SK-N-SH treated with all-trans-retinoic acid at 6 μM for 48 hours (cell line): ENCODE results near the gene QRSL1.

ENCODE experiments used
- BACH2 ChIP-seq: fragments of 250-450 bp; sonication (Bioruptor Pico); IDR thresholded peaks from 2 replicates; pipeline ENCODE4 v1.9.0; 2021; ENCODE audit warnings: mild to moderate bottlenecking, borderline replicate concordance
- CSDC2 ChIP-seq: fragments of 250-450 bp; sonication (Bioruptor Pico); IDR thresholded peaks from 2 replicates; pipeline ENCODE4 v1.5.0; 2020; ENCODE audit warnings: mild to moderate bottlenecking, moderate library complexity
- ESRRG ChIP-seq: fragments of 250-450 bp; sonication (Bioruptor Pico); IDR thresholded peaks from 2 replicates; pipeline ENCODE4 v1.6.1; 2021; ENCODE audit warnings: mild to moderate bottlenecking
- GLIS3 ChIP-seq: fragments of 250-450 bp; sonication (Bioruptor Pico); IDR thresholded peaks from 2 replicates; pipeline ENCODE4 v1.5.0; 2020; ENCODE audit warnings: mild to moderate bottlenecking, moderate library complexity
- PATZ1 ChIP-seq: fragments of 250-450 bp; sonication (Bioruptor Pico); IDR thresholded peaks from 2 replicates; pipeline ENCODE4 v1.8.0; 2020; ENCODE audit warnings: mild to moderate bottlenecking, moderate library complexity, borderline replicate concordance
- PPARA ChIP-seq: fragments of 250-450 bp; sonication (Bioruptor Pico); IDR thresholded peaks from 2 replicates; pipeline ENCODE4 v1.5.0; 2020; ENCODE audit warnings: mild to moderate bottlenecking, borderline replicate concordance
- RARB ChIP-seq: fragments of 250-450 bp; sonication (Bioruptor Pico); IDR thresholded peaks from 2 replicates; pipeline ENCODE4 v1.8.0; 2021; ENCODE audit warnings: mild to moderate bottlenecking, moderate library complexity
- TOX ChIP-seq: fragments of 250-450 bp; sonication (Bioruptor Pico); IDR thresholded peaks from 2 replicates; pipeline ENCODE4 v1.8.0; 2021; ENCODE audit warnings: mild to moderate bottlenecking, moderate library complexity, borderline replicate concordance
- ZC3H10 ChIP-seq: fragments of 250-450 bp; sonication (Bioruptor Pico); IDR thresholded peaks from 2 replicates; pipeline ENCODE4 v1.5.1; 2021; ENCODE audit warnings: mild to moderate bottlenecking, moderate library complexity
- ZFP3 ChIP-seq: fragments of 250-450 bp; sonication (Bioruptor Pico); IDR thresholded peaks from 2 replicates; pipeline ENCODE4 v1.5.0; 2020; ENCODE audit warnings: mild to moderate bottlenecking, moderate library complexity
- ZNF565 ChIP-seq: fragments of 450-650 bp; formaldehyde crosslinking; conservative IDR thresholded peaks from 2 replicates; pipeline ENCODE4 v1.5.0; 2020; ENCODE audit warnings: low read depth, mild to moderate bottlenecking, moderate library complexity
- ZNF70 ChIP-seq: fragments of 450-650 bp; formaldehyde crosslinking; IDR thresholded peaks from 2 replicates; pipeline ENCODE4 v1.5.0; 2020; ENCODE audit warnings: mild to moderate bottlenecking, moderate library complexity
- TF ChIP-seq, protein P1 (sequence below): fragments of 250-450 bp; sonication (Bioruptor Pico); IDR thresholded peaks from 2 replicates; pipeline ENCODE4 v1.5.1; 2020; ENCODE audit warnings: low read depth, mild to moderate bottlenecking, moderate library complexity

- TF ChIP-seq PATZ1 (CRISPR knock-in tag) (no peak), TOX (CRISPR knock-in tag) (no peak), PPARA (CRISPR knock-in tag) (no peak), ESRRG (CRISPR knock-in tag) (no peak), ZNF70 (CRISPR knock-in tag) (no peak), CSDC2 (CRISPR knock-in tag) (no peak), RARB (CRISPR knock-in tag) (no peak), ZFP3 (no peak), ZC3H10 (CRISPR knock-in tag) (no peak), BACH2 (no peak), ZNF565 (CRISPR knock-in tag) (no peak), GLIS3 (CRISPR knock-in tag) (no peak)
- TF ChIP-seq, protein P1, sequence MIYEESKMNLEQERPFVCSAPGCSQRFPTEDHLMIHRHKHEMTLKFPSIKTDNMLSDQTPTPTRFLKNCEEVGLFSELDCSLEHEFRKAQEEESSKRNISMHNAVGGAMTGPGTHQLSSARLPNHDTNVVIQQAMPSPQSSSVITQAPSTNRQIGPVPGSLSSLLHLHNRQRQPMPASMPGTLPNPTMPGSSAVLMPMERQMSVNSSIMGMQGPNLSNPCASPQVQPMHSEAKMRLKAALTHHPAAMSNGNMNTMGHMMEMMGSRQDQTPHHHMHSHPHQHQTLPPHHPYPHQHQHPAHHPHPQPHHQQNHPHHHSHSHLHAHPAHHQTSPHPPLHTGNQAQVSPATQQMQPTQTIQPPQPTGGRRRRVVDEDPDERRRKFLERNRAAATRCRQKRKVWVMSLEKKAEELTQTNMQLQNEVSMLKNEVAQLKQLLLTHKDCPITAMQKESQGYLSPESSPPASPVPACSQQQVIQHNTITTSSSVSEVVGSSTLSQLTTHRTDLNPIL (CRISPR knock-in tag): no peak
Measured at GRCh38 chr6:106609699-106610098, 19.7 kb upstream of the QRSL1 start.
